ENCODE measurements around the gene STRAP. TPM values are rescaled to one million over a fixed set of nuclear protein-coding genes. Genes with fewer than 3 reads are reported as not detected.

STRAP gene, protein sequence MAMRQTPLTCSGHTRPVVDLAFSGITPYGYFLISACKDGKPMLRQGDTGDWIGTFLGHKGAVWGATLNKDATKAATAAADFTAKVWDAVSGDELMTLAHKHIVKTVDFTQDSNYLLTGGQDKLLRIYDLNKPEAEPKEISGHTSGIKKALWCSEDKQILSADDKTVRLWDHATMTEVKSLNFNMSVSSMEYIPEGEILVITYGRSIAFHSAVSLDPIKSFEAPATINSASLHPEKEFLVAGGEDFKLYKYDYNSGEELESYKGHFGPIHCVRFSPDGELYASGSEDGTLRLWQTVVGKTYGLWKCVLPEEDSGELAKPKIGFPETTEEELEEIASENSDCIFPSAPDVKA
- total RNA-seq (49.3 TPM), polyA plus RNA-seq (ENCODE audit: insufficient read depth in 1 of 8, insufficient read length in 8 of 8, low replicate concordance in 1 of 8) (100 to 1,000 TPM in 7 of 8 donors, 10 to 100 TPM in 1; 94.4 to 134 (median 122) TPM)
- long read RNA-seq, donor 1, transcript STRAP-202 (10 exons, 1,866 nt), result major isoform, 20 of 23 reads
- long read RNA-seq, donor 1, partial matches to known transcripts, result 0 of 23 reads
- long read RNA-seq, donor 1, other reads (novel, unspliced or antisense), result 0 of 23 reads
- long read RNA-seq, donor 2, transcript STRAP-202 (10 exons, 1,866 nt), result major isoform, 5 of 5 reads
- long read RNA-seq, donor 2, partial matches to known transcripts, result 0 of 5 reads
- long read RNA-seq, donor 2, other reads (novel, unspliced or antisense), result 0 of 5 reads
- long read RNA-seq, donor 3, transcript STRAP-202 (10 exons, 1,866 nt), result major isoform, 40 of 49 reads
- long read RNA-seq, donor 3, partial matches to known transcripts, result 5 of 49 reads
- long read RNA-seq, donor 3, other reads (novel, unspliced or antisense), result 0 of 49 reads
- long read RNA-seq, donor 4, transcript STRAP-202 (10 exons, 1,866 nt), result major isoform, 20 of 33 reads
- long read RNA-seq, donor 4, partial matches to known transcripts, result 10 of 33 reads
- long read RNA-seq, donor 4, other reads (novel, unspliced or antisense), result 0 of 33 reads
- long read RNA-seq, donor 5, transcript STRAP-202 (10 exons, 1,866 nt), result major isoform, 95 of 130 reads
- long read RNA-seq, donor 5, transcript STRAP-206 (9 exons, 1,698 nt), result minor isoform, 5 of 130 reads
- long read RNA-seq, donor 5, partial matches to known transcripts, result 26 of 130 reads
- long read RNA-seq, donor 5, other reads (novel, unspliced or antisense), result 0 of 130 reads
- long read RNA-seq, donor 6, transcript STRAP-202 (10 exons, 1,866 nt), result major isoform, 61 of 93 reads
- long read RNA-seq, donor 6, partial matches to known transcripts, result 26 of 93 reads
- long read RNA-seq, donor 6, other reads (novel, unspliced or antisense), result 5 of 93 reads
- long read RNA-seq, donor 7, transcript STRAP-202 (10 exons, 1,866 nt), result major isoform, 54 of 98 reads
- long read RNA-seq, donor 7, partial matches to known transcripts, result 40 of 98 reads
- long read RNA-seq, donor 7, other reads (novel, unspliced or antisense), result 0 of 98 reads
- long read RNA-seq, donor 8, transcript STRAP-202 (10 exons, 1,866 nt), result major isoform, 32 of 43 reads
- long read RNA-seq, donor 8, partial matches to known transcripts, result 10 of 43 reads
- long read RNA-seq, donor 8, other reads (novel, unspliced or antisense), result 0 of 43 reads
- long read RNA-seq, donor 9, transcript STRAP-206 (9 exons, 1,698 nt), result minor isoform, 5 of 50 reads
- long read RNA-seq, donor 9, transcript STRAP-202 (10 exons, 1,866 nt), result major isoform, 34 of 50 reads
- long read RNA-seq, donor 9, partial matches to known transcripts, result 10 of 50 reads
- long read RNA-seq, donor 9, other reads (novel, unspliced or antisense), result 0 of 50 reads
- long read RNA-seq, donor 10, transcript STRAP-202 (10 exons, 1,866 nt), result major isoform, 49 of 75 reads
- long read RNA-seq, donor 10, partial matches to known transcripts, result 20 of 75 reads
- long read RNA-seq, donor 10, other reads (novel, unspliced or antisense), result 0 of 75 reads
- long read RNA-seq, donor 11, transcript STRAP-202 (10 exons, 1,866 nt), result major isoform, 45 of 59 reads
- long read RNA-seq, donor 11, partial matches to known transcripts, result 12 of 59 reads
- long read RNA-seq, donor 11, other reads (novel, unspliced or antisense), result 0 of 59 reads

DNA sequence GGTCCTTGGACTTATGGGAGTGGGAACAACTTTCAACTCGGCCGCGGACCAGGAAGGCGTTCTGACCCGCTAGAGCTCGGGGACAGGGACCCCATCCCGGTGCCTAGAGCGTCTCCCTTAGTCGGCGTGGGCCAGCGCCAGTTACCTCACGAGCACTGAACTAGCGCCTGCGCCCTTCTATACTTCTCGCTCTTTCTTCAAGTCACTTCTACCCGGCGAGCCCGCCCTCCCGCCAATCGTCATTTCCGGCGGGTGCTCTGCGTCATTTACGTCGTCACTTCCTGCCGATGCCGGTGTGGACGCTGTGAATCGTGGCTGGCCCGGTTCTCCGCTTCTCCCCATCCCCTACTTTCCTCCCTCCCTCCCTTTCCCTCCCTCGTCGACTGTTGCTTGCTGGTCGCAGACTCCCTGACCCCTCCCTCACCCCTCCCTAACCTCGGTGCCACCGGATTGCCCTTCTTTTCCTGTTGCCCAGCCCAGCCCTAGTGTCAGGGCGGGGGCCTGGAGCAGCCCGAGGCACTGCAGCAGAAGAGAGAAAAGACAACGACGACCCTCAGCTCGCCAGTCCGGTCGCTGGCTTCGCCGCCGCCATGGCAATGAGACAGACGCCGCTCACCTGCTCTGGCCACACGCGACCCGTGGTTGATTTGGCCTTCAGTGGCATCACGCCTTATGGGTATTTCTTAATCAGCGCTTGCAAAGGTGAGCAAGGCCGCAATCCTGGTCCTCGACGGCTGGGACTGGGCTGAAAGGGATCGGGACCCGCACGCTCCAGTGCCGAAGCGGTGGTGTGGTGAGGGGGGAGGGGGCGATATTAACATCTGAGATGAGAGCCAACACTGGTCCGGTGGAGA is at the start of gene STRAP:
STRAP (plus strand) TSS at position 270 of the 854 bp plus-strand sequence; CDS start at position 591, 321 bp downstream.
- Histone ChIP-seq H3K9me3 (replicated peaks; ENCODE audit: control insufficient read depth, low read depth, low read length) (no peaks in the 10 kb centered on the region), H3K4me1 (ENCODE audit: control insufficient read depth, insufficient read depth, low read length) (peaks cover 5% of the 10 kb centered on the region), H3K36me3 (ENCODE audit: control insufficient read depth, insufficient read depth, low read length) (peaks cover 13% of the 10 kb centered on the region), H3K27ac (ENCODE audit: low read length) (peak within 1 kb of the TSS; percentile 100), H3K27me3 (ENCODE audit: control insufficient read depth, insufficient read depth, low read length) (no peaks in the 10 kb centered on the region), H3K4me3 (ENCODE audit: low read length) (peak within 1 kb of the TSS; percentile 90)
- 0% methylated on average over 56 of the region's 63 CpGs for WGBS (ENCODE audit: insufficient coverage)
- DNase-seq, result peak; percentile 99

- Histone ChIP-seq H3K27me3 (ENCODE audit: control insufficient read depth, insufficient read depth, low read length) (no peaks in the 10 kb centered on the region), H3K36me3 (ENCODE audit: control insufficient read depth, insufficient read depth, low read length) (no peaks in the 10 kb centered on the region), H3K9me3 (replicated peaks; ENCODE audit: control insufficient read depth, low read depth, low read length) (no peaks in the 10 kb centered on the region), H3K4me1 (ENCODE audit: control insufficient read depth, insufficient read depth, low read length) (peaks cover 9% of the 10 kb centered on the region), H3K4me3 (ENCODE audit: low read length) (no peak overlapping the region), H3K27ac (ENCODE audit: low read length) (no peak overlapping the region)
- WGBS (ENCODE audit: insufficient coverage), result no CpG with 5 or more reads among the region's 4 CpGs
- DNase-seq, result no peak
Measured at GRCh38 chr12:15834575-15834974, 47.6 kb upstream of the STRAP start.

- H3K4me1 ChIP-seq (ENCODE audit: control insufficient read depth, insufficient read depth, low read length), result peaks cover 7% of the 10 kb centered on the region
- H3K36me3 ChIP-seq (ENCODE audit: control insufficient read depth, insufficient read depth, low read length), result no peaks in the 10 kb centered on the region
- H3K27me3 ChIP-seq (ENCODE audit: control insufficient read depth, insufficient read depth, low read length), result no peaks in the 10 kb centered on the region
- H3K27ac ChIP-seq (ENCODE audit: low read length), result peak overlapping the region; percentile 49
- no peak overlapping the region for H3K4me3 ChIP-seq (ENCODE audit: low read length)
- peak; percentile 87 for DNase-seq
- no peaks in the 10 kb centered on the region for H3K9me3 ChIP-seq (replicated peaks; ENCODE audit: control insufficient read depth, low read depth, low read length)
- 51% methylated on average over 3 of the region's 5 CpGs for WGBS (ENCODE audit: insufficient coverage)
Measured at GRCh38 chr12:15837141-15837790, 44.9 kb upstream of the STRAP start.

DNA sequence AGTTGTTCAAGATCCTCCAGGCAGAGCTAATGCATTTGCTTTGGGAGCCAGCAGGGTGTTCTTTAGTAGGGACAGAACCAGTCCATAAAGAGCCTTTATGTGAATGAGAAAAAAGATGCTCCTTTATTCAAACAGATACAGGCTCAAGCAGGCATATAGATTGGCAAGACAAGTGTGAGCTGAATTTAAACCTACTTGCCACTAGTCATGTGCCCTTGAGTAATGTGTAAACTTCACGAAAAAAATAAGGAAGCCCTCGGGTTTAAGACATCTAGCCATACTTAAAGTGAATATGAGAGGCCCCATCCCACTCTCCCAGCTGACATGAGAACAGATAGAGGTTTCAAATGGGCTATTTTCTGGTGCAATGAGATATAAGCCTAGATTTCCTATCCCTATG is 43.1 kb upstream of the STRAP start:
- Histone ChIP-seq H3K9me3 (replicated peaks; ENCODE audit: control insufficient read depth, low read depth, low read length) (no peaks in the 10 kb centered on the region), H3K4me1 (ENCODE audit: control insufficient read depth, insufficient read depth, low read length) (peaks cover 11% of the 10 kb centered on the region), H3K4me3 (ENCODE audit: low read length) (no peak overlapping the region), H3K27ac (ENCODE audit: low read length) (no peak overlapping the region), H3K27me3 (ENCODE audit: control insufficient read depth, insufficient read depth, low read length) (no peaks in the 10 kb centered on the region), H3K36me3 (ENCODE audit: control insufficient read depth, insufficient read depth, low read length) (no peaks in the 10 kb centered on the region)
- WGBS (ENCODE audit: insufficient coverage), result no CpG with 5 or more reads among the region's 2 CpGs
- no peak for DNase-seq

- no peak overlapping the region for H3K27ac ChIP-seq (ENCODE audit: low read length)
Measured at GRCh38 chr12:15839682-15840081, 42.5 kb upstream of the STRAP start.

GRCh38 chr12:15842108-15842507 is 40.1 kb upstream of the STRAP start:
- no peak overlapping the region for H3K4me3 ChIP-seq (ENCODE audit: low read length)
- no peaks in the 10 kb centered on the region for H3K9me3 ChIP-seq (replicated peaks; ENCODE audit: control insufficient read depth, low read depth, low read length)
- no peaks in the 10 kb centered on the region for H3K27me3 ChIP-seq (ENCODE audit: control insufficient read depth, insufficient read depth, low read length)
- WGBS (ENCODE audit: insufficient coverage), result no CpG with 5 or more reads among the region's 3 CpGs
- H3K36me3 ChIP-seq (ENCODE audit: control insufficient read depth, insufficient read depth, low read length), result no peaks in the 10 kb centered on the region
- DNase-seq, result peak; percentile 94
- peak overlapping the region; percentile 59 for H3K27ac ChIP-seq (ENCODE audit: low read length)
- peaks cover 11% of the 10 kb centered on the region for H3K4me1 ChIP-seq (ENCODE audit: control insufficient read depth, insufficient read depth, low read length)

More at GRCh38 chr12:15839682-15840081, 42.5 kb upstream of the STRAP start:
- peaks cover 11% of the 10 kb centered on the region for H3K4me1 ChIP-seq (ENCODE audit: control insufficient read depth, insufficient read depth, low read length)
- DNase-seq, result no peak
- H3K4me3 ChIP-seq (ENCODE audit: low read length), result no peak overlapping the region
- no peaks in the 10 kb centered on the region for H3K27me3 ChIP-seq (ENCODE audit: control insufficient read depth, insufficient read depth, low read length)
- H3K36me3 ChIP-seq (ENCODE audit: control insufficient read depth, insufficient read depth, low read length), result no peaks in the 10 kb centered on the region
- no peaks in the 10 kb centered on the region for H3K9me3 ChIP-seq (replicated peaks; ENCODE audit: control insufficient read depth, low read depth, low read length)

DNA sequence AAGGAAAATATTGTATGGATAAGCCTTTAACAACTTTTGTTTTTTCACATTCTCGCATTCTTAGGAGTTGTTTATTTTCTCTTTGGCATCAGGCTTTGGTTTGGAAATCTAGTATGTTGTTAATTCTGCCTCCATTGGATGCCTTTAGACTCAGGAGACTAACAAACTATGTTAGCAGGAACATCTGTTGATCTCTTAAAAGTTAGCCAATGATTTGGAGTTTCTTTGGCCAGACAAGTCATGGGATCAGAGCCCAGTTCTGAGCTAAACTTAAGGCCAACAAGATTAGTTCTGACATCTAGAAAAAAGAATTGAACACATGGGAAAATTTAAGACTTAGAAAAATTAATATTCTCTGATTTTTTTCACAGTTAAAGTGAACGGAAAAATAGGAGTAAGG is 35.3 kb upstream of the STRAP start:
- H3K4me1 ChIP-seq (ENCODE audit: control insufficient read depth, insufficient read depth, low read length), result peaks cover 8% of the 10 kb centered on the region

GRCh38 chr12:15848606-15849005 is 33.6 kb upstream of the STRAP start:
- DNase-seq, result no peak
- no peaks in the 10 kb centered on the region for H3K27me3 ChIP-seq (ENCODE audit: control insufficient read depth, insufficient read depth, low read length)
- no CpG with 5 or more reads among the region's 1 CpG for WGBS (ENCODE audit: insufficient coverage)
- H3K4me3 ChIP-seq (ENCODE audit: low read length), result no peak overlapping the region
- H3K4me1 ChIP-seq (ENCODE audit: control insufficient read depth, insufficient read depth, low read length), result peaks cover 4% of the 10 kb centered on the region
- no peak overlapping the region for H3K27ac ChIP-seq (ENCODE audit: low read length)
- no peaks in the 10 kb centered on the region for H3K9me3 ChIP-seq (replicated peaks; ENCODE audit: control insufficient read depth, low read depth, low read length)
- H3K36me3 ChIP-seq (ENCODE audit: control insufficient read depth, insufficient read depth, low read length), result no peaks in the 10 kb centered on the region

More for the DNA sequence above, 35.3 kb upstream of the STRAP start:
- H3K9me3 ChIP-seq (replicated peaks; ENCODE audit: control insufficient read depth, low read depth, low read length), result no peaks in the 10 kb centered on the region
- H3K36me3 ChIP-seq (ENCODE audit: control insufficient read depth, insufficient read depth, low read length), result no peaks in the 10 kb centered on the region
- H3K27me3 ChIP-seq (ENCODE audit: control insufficient read depth, insufficient read depth, low read length), result no peaks in the 10 kb centered on the region
- H3K27ac ChIP-seq (ENCODE audit: low read length), result no peak overlapping the region
- H3K4me3 ChIP-seq (ENCODE audit: low read length), result no peak overlapping the region
- WGBS (ENCODE audit: insufficient coverage), result no CpG with 5 or more reads among the region's 2 CpGs
- peak; percentile 97 for DNase-seq
